ENCODE measurements around the gene FAM131B. TPM values are rescaled to one million over a fixed set of nuclear protein-coding genes. Genes with fewer than 3 reads are reported as not detected.
A peak's percentile ranks its signal among the peaks of the same experiment; 100 is the strongest.

The FAM131B gene
- total and polyA plus RNA-seq, 2 of the 13 experiments (the other 11 are each of a cell fraction or from before 2014, with no cell fraction given), result 0.07 TPM; not detected in 1

GRCh38 chr7:143318661-143319060 lies 43.9 kb downstream of the FAM131B start:
- Histone ChIP-seq H3K9ac (ENCODE audit: insufficient read depth, low read depth, low read length) (no peak overlapping the region), H3K9me3 (ENCODE audit: low read length) (no peaks in the 10 kb centered on the region), H3K36me3 (replicated peaks in 1 of 2; ENCODE audit: control insufficient read depth in 1 of 2, insufficient read depth in 2 of 2, low read length in 2 of 2) (no peaks in the 10 kb centered on the region), H3K27ac (ENCODE audit: extremely low read length, insufficient read depth, low read length) (no peak overlapping the region), H3K27me3 (ENCODE audit: control insufficient read depth in 1 of 2, insufficient read depth in 2 of 2, low read length in 2 of 2) (peaks cover 0 to 7% of the 10 kb centered on the region in 2 experiments; a peak in 2 of 5 replicates), H3K79me2 (ENCODE audit: insufficient read depth, low read length) (no peaks in the 10 kb centered on the region), H3K4me3 (replicated peaks in 1 of 3; ENCODE audit: insufficient read depth in 1 of 3, low read depth in 2 of 3, low read length in 3 of 3) (no peak overlapping the region), H3K4me1 (ENCODE audit: insufficient read depth, low read length) (peaks cover 25% of the 10 kb centered on the region), H2AFZ (ENCODE audit: low read length) (no peak overlapping the region), H4K20me1 (ENCODE audit: insufficient read depth, low read length) (no peaks in the 10 kb centered on the region), H3K4me2 (ENCODE audit: low read depth, low read length) (peak overlapping the region; percentile 20; the same call in 1 of the 2 replicates)
- FAIRE-seq (peak; percentile 51), ATAC-seq (peak; percentile 76), DNase-seq (ENCODE audit: low spot score) (peak; percentile 20)
- in situ Hi-C loops (cut with HindIII; ENCODE audit: extremely low pct_ligation_motif_present, low pct_unique_long_range_greater_than_20kb), result no loop called here
- WGBS (ENCODE audit: low lambda C conversion rate), result 0% methylated on average over 1 of the region's 5 CpGs
- POLR2A ChIA-PET, result no interaction called here
- no TSS peak for BruUV-seq (replicated peaks)
- CTCF ChIA-PET (ENCODE audit: low intra/inter-chr PET ratio, low total read pairs), result no interaction called here
- intact Hi-C loops (cut with micrococcal nuclease; ENCODE audit: unreplicated experiment), result no loop called here
- TF ChIP-seq ZNF660 (CRISPR knock-in tag; IDR thresholded peaks at IDR 0.05; ENCODE audit: borderline replicate concordance, low read depth) (no peak), RXRA (CRISPR knock-in tag; IDR thresholded peaks at IDR 0.05) (peak; percentile 43; the same call in 1 of the 2 replicates), DDIT3 (CRISPR knock-in tag; IDR thresholded peaks at IDR 0.05) (no peak), ZNF720 (CRISPR knock-in tag; IDR thresholded peaks at IDR 0.05) (no peak), SALL1 (CRISPR knock-in tag; IDR thresholded peaks at IDR 0.05) (0 out of 2 replicates have a peak, but pooled peaks have one; percentile 26), TAF1 (CRISPR knock-in tag; IDR thresholded peaks at IDR 0.05) (no peak), ZNF333 (CRISPR knock-in tag; IDR thresholded peaks at IDR 0.05; ENCODE audit: borderline replicate concordance) (no peak), ATF4 (CRISPR knock-in tag; IDR thresholded peaks at IDR 0.05) (peak in 1 of 2 experiments; percentile 22; a peak in 1 of 4 replicates), FIP1L1 (IDR thresholded peaks at IDR 0.05; ENCODE audit: borderline replicate concordance, insufficient read depth, low read depth, low read length) (no peak), ZNF850 (CRISPR knock-in tag; conservative IDR thresholded peaks at IDR 0.05) (no peak)
- TF ChIP-seq, protein P1, sequence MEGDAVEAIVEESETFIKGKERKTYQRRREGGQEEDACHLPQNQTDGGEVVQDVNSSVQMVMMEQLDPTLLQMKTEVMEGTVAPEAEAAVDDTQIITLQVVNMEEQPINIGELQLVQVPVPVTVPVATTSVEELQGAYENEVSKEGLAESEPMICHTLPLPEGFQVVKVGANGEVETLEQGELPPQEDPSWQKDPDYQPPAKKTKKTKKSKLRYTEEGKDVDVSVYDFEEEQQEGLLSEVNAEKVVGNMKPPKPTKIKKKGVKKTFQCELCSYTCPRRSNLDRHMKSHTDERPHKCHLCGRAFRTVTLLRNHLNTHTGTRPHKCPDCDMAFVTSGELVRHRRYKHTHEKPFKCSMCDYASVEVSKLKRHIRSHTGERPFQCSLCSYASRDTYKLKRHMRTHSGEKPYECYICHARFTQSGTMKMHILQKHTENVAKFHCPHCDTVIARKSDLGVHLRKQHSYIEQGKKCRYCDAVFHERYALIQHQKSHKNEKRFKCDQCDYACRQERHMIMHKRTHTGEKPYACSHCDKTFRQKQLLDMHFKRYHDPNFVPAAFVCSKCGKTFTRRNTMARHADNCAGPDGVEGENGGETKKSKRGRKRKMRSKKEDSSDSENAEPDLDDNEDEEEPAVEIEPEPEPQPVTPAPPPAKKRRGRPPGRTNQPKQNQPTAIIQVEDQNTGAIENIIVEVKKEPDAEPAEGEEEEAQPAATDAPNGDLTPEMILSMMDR (CRISPR knock-in tag; IDR thresholded peaks at IDR 0.05), result peak; percentile 37
- TF ChIP-seq, protein P2, sequence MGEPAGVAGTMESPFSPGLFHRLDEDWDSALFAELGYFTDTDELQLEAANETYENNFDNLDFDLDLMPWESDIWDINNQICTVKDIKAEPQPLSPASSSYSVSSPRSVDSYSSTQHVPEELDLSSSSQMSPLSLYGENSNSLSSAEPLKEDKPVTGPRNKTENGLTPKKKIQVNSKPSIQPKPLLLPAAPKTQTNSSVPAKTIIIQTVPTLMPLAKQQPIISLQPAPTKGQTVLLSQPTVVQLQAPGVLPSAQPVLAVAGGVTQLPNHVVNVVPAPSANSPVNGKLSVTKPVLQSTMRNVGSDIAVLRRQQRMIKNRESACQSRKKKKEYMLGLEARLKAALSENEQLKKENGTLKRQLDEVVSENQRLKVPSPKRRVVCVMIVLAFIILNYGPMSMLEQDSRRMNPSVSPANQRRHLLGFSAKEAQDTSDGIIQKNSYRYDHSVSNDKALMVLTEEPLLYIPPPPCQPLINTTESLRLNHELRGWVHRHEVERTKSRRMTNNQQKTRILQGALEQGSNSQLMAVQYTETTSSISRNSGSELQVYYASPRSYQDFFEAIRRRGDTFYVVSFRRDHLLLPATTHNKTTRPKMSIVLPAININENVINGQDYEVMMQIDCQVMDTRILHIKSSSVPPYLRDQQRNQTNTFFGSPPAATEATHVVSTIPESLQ (CRISPR knock-in tag; conservative IDR thresholded peaks at IDR 0.05), result no peak
- TF ChIP-seq, protein P3, sequence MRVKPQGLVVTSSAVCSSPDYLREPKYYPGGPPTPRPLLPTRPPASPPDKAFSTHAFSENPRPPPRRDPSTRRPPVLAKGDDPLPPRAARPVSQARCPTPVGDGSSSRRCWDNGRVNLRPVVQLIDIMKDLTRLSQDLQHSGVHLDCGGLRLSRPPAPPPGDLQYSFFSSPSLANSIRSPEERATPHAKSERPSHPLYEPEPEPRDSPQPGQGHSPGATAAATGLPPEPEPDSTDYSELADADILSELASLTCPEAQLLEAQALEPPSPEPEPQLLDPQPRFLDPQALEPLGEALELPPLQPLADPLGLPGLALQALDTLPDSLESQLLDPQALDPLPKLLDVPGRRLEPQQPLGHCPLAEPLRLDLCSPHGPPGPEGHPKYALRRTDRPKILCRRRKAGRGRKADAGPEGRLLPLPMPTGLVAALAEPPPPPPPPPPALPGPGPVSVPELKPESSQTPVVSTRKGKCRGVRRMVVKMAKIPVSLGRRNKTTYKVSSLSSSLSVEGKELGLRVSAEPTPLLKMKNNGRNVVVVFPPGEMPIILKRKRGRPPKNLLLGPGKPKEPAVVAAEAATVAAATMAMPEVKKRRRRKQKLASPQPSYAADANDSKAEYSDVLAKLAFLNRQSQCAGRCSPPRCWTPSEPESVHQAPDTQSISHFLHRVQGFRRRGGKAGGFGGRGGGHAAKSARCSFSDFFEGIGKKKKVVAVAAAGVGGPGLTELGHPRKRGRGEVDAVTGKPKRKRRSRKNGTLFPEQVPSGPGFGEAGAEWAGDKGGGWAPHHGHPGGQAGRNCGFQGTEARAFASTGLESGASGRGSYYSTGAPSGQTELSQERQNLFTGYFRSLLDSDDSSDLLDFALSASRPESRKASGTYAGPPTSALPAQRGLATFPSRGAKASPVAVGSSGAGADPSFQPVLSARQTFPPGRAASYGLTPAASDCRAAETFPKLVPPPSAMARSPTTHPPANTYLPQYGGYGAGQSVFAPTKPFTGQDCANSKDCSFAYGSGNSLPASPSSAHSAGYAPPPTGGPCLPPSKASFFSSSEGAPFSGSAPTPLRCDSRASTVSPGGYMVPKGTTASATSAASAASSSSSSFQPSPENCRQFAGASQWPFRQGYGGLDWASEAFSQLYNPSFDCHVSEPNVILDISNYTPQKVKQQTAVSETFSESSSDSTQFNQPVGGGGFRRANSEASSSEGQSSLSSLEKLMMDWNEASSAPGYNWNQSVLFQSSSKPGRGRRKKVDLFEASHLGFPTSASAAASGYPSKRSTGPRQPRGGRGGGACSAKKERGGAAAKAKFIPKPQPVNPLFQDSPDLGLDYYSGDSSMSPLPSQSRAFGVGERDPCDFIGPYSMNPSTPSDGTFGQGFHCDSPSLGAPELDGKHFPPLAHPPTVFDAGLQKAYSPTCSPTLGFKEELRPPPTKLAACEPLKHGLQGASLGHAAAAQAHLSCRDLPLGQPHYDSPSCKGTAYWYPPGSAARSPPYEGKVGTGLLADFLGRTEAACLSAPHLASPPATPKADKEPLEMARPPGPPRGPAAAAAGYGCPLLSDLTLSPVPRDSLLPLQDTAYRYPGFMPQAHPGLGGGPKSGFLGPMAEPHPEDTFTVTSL (CRISPR knock-in tag; IDR thresholded peaks at IDR 0.05; ENCODE audit: borderline replicate concordance), result no peak

Data from HepG2 (cell line).